ENCODE results near the gene CEP85. TPM values are rescaled to one million over a fixed set of nuclear protein-coding genes. Genes with fewer than 3 reads are reported as not detected.

CEP85 gene
- total and polyA plus RNA-seq, 9 of the 15 experiments (the other 6 are each of a cell fraction or from before 2014, with no cell fraction given) = 42.1 to 140 (median 92.6) TPM

GRCh38 chr1:26213335-26213905 is 20.6 kb upstream of the CEP85 start:
- TF ChIP-seq MGA (IDR thresholded peaks at IDR 0.05) (no peak), ZNF707 (CRISPR knock-in tag; conservative IDR thresholded peaks at IDR 0.05) (no peak), ZNF121 (CRISPR knock-in tag; conservative IDR thresholded peaks at IDR 0.05) (peak; percentile 68)
- no peak overlapping the region for H3K27ac ChIP-seq (ENCODE audit: extremely low read depth, low read depth, low read length)
- POLR2A ChIA-PET = interaction anchor here (1.2 to 2.6 kb wide), 2 partner anchors 9 to 20 kb away, joined by 4 to 7 read pairs; partner anchors contain the start of gene CEP85
- no peaks in the 10 kb centered on the region for H3K36me3 ChIP-seq (ENCODE audit: control insufficient read depth, insufficient read depth, low read length)
- no TSS peak for BruUV-seq (replicated peaks)
- no peak for FAIRE-seq
- no peak overlapping the region for H3K4me2 ChIP-seq (ENCODE audit: insufficient read depth, low read length)
- DNase-seq (ENCODE audit: extremely low read depth in 1 of 4, low spot score in 3 of 4) = no peak
- no peak overlapping the region for H3K4me3 ChIP-seq
- no peak for ATAC-seq
- no peaks in the 10 kb centered on the region for H4K20me1 ChIP-seq (replicated peaks; ENCODE audit: control insufficient read depth, insufficient read depth, low read length)
- H3K4me1 ChIP-seq (replicated peaks in 1 of 2; ENCODE audit: control insufficient read depth in 2 of 2, insufficient read depth in 2 of 2, low read length in 2 of 2) = no peaks in the 10 kb centered on the region
- WGBS (ENCODE audit: insufficient coverage, low coverage, missing lambda C conversion rate) = 26% methylated on average over 6 of the region's 6 CpGs
- no peaks in the 10 kb centered on the region for H3K9me1 ChIP-seq (ENCODE audit: control insufficient read depth, insufficient read depth, low read length)
- in situ Hi-C loops (cut with MboI) = no loop called here
- peaks cover 2 to 3% of the 10 kb centered on the region in 2 experiments; a peak in 1 of 5 replicates for H3K27me3 ChIP-seq (ENCODE audit: control insufficient read depth in 2 of 2, insufficient read depth in 2 of 2, low read length in 2 of 2)
- H3K9ac ChIP-seq (ENCODE audit: insufficient read depth in 1 of 2, low read depth in 2 of 2, low read length in 2 of 2) = no peak overlapping the region
- H3K9me3 ChIP-seq (replicated peaks; ENCODE audit: control insufficient read depth, insufficient read depth, low read depth, low read length) = no peaks in the 10 kb centered on the region
- intact Hi-C loops (cut with micrococcal nuclease) = no loop called here
- CTCF ChIA-PET (ENCODE audit: low intra/inter-chr PET ratio) = no interaction called here
- no peaks in the 10 kb centered on the region for H3K79me2 ChIP-seq (ENCODE audit: control insufficient read depth, insufficient read depth, low read length)
- H2AFZ ChIP-seq (ENCODE audit: low read depth, low read length) = no peak overlapping the region

All from K562 (cell line).